Mesothelial cell of epicardium (in vitro differentiated cells): ENCODE data around the gene NSUN7. TPM values are rescaled to one million over a fixed set of nuclear protein-coding genes. Genes with fewer than 3 reads are reported as not detected.
A peak's percentile ranks its signal among the peaks of the same experiment; 100 is the strongest.

Experiments
- DNase-seq, 2 experiments: peaks; one replicate each; pipeline ENCODE4 v3.0.0; 2021; ENCODE audit warnings: low spot score in 2 of 2; ENCODE audit not compliant: unreplicated experiment in 2 of 2
- H3K27ac Mint-ChIP-seq: 2 replicates; pipeline ENCODE4 v1.8.0; 2021; ENCODE audit warnings: mixed read lengths
- H3K27me3 Mint-ChIP-seq: 2 replicates; pipeline ENCODE4 v1.8.0; 2021; ENCODE audit warnings: low read depth, mixed read lengths
- H3K36me3 Mint-ChIP-seq: 2 replicates; pipeline ENCODE4 v1.8.0; 2021; ENCODE audit warnings: mixed read lengths
- H3K4me1 Mint-ChIP-seq: 2 replicates; pipeline ENCODE4 v1.8.0; 2021; ENCODE audit warnings: mixed read lengths
- H3K4me3 Mint-ChIP-seq: 2 replicates; pipeline ENCODE4 v1.8.0; 2021; ENCODE audit warnings: mild to moderate bottlenecking, moderate library complexity, mixed read lengths
- H3K9me3 Mint-ChIP-seq: 2 replicates; pipeline ENCODE4 v1.8.0; 2021; ENCODE audit warnings: mixed read lengths
- CTCF ChIP-seq: fragments of 200-600 bp; sonication (generic); IDR thresholded peaks from one replicate; pipeline ENCODE4 v1.5.0; 2021; ENCODE audit warnings: antibody characterized with exemption; ENCODE audit not compliant: unreplicated experiment
- total RNA-seq: library from RNA; stranded (reverse); gene quantifications from 3 replicates; pipeline ENCODE4 v1.2.1, GENCODE V29; 2021

NSUN7 gene
- total RNA-seq, 1 donor from 2014 or later = 21.8 TPM

GRCh38 chr4:40837094-40837870 lies 87.5 kb downstream of the NSUN7 start:
- no peak for DNase-seq
- Mint-ChIP-seq H3K36me3 (peaks cover 19% of the 10 kb centered on the region), H3K27me3 (no peaks in the 10 kb centered on the region), H3K4me3 (no peak overlapping the region), H3K9me3 (no peaks in the 10 kb centered on the region), H3K4me1 (peaks cover 14% of the 10 kb centered on the region), H3K27ac (no peak overlapping the region)
- TF ChIP-seq CTCF = no peak

DNA sequence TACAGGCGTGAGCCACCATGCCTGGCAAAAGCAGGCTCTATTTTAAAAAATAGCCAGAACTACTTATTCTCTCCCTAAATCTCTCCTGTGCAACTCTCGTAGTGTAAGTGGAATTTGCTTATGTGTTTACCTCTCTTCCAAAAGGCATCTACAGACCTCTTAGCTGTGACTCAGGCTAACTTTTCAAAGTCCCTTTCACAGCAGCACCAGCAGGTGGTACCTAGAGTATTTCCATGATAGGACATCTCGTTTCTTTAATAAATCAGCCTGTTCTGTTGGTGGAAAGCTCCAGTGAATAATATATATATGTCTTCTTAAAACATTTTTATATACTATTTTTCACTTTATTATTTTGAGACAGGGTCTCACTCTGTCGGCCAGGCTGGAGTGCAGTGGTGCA lies 89.0 kb downstream of the NSUN7 start:
- H3K27ac Mint-ChIP-seq = no peak overlapping the region
- no peak for TF ChIP-seq CTCF
- peaks cover 26% of the 10 kb centered on the region for H3K4me1 Mint-ChIP-seq
- DNase-seq = no peak
- no peak overlapping the region for H3K4me3 Mint-ChIP-seq
- no peaks in the 10 kb centered on the region for H3K9me3 Mint-ChIP-seq
- H3K27me3 Mint-ChIP-seq = no peaks in the 10 kb centered on the region
- peaks cover 10% of the 10 kb centered on the region for H3K36me3 Mint-ChIP-seq

DNA sequence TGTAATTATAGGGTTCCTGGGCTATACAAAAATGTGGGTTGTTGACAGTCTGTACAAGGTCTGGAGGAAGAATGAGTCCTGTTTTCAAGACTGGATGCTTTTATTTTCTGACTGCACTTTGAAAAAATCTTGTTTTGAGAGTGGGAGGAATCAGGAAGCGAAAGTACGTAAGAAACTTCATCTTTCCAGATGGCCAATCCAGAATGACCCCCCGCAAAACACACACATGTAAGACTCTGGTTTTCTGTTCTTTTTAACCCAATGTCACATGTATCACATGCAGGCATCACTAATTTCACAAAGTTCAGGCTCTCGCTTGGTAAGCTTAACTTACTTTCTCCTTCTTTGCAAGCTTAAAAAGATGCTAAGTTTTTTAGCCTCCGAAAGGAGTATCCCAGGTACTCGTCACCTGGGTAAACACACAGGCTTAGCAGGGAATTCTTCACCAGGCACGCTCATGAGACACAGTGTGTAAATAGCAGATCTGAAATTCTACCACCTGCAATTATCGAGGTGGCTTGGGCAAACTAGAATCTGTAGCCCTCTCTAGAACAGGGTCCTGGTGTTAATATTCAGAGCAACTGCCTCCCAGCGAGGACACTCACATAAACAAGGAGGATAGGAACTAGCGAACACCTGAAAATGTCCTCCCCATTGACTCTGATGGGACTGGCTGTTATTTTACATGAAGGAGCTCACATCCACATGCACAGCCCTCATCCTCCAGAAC lies 90.7 kb downstream of the NSUN7 start:
- Mint-ChIP-seq H3K36me3 (peaks cover 5% of the 10 kb centered on the region), H3K4me1 (peaks cover 26% of the 10 kb centered on the region), H3K27ac (no peak overlapping the region), H3K4me3 (no peak overlapping the region), H3K27me3 (no peaks in the 10 kb centered on the region), H3K9me3 (no peaks in the 10 kb centered on the region)
- no peak for DNase-seq
- TF ChIP-seq CTCF = no peak

DNA sequence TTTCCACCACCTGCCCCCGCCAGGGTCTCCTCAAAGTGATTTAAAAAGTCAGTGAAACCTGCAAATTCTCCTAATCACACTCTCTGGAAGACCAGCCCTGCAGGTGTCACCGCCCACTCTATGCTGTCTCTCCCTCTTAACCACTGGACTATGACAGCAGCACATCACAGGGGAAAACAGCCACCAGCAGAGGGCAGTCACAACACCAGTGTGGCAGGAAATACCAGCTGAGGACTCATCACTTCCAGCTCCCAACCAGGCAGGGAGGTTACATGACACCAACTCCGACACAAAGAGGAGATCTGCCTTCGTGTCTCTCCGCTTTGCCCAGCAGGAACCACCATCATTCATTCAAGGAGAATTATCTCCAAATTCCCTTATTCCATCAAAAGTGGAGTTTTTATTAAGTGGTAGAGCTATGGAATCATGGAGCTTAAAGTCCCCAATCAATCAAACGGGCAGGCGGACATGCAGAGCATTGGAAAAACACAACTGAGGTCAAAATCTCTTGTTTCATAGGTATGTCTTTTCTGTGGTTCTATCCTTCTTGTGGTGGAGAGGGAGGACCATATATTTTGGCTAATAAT lies 91.3 kb downstream of the NSUN7 start:
- TF ChIP-seq CTCF = peak; percentile 61
- peaks cover 29% of the 10 kb centered on the region for H3K4me1 Mint-ChIP-seq
- H3K4me3 Mint-ChIP-seq = no peak overlapping the region
- H3K27me3 Mint-ChIP-seq = no peaks in the 10 kb centered on the region
- no peaks in the 10 kb centered on the region for H3K36me3 Mint-ChIP-seq
- DNase-seq = peak; percentile 32 to 67
- no peaks in the 10 kb centered on the region for H3K9me3 Mint-ChIP-seq
- H3K27ac Mint-ChIP-seq = no peak overlapping the region

- Mint-ChIP-seq H3K4me3 (no peak overlapping the region), H3K9me3 (no peaks in the 10 kb centered on the region), H3K27ac (no peak overlapping the region), H3K4me1 (peaks cover 29% of the 10 kb centered on the region), H3K27me3 (no peaks in the 10 kb centered on the region), H3K36me3 (no peaks in the 10 kb centered on the region)
- no peak for DNase-seq
- TF ChIP-seq CTCF = no peak
These were observed 92.6 kb downstream of the NSUN7 start for GRCh38 chr4:40842318-40842717.
